Effector memory CD4-positive, alpha-beta T cell (primary cell): ENCODE results near the gene HS3ST4.

Experiments used
- DNase-seq, 3 donors: peaks; one replicate each; pipeline ENCODE4 v3.0.0-alpha.2; 2020
- H3K27ac ChIP-seq: 2 replicates; pipeline ENCODE4 v1.7.0; 2013; ENCODE audit warnings: mild to moderate bottlenecking, low read length, moderate library complexity; ENCODE audit not compliant: insufficient read depth, poor library complexity, severe bottlenecking
- H3K27me3 ChIP-seq: replicated peaks from 2 replicates; pipeline ENCODE4 v1.7.0; 2013; ENCODE audit warnings: mild to moderate bottlenecking, low read length; ENCODE audit not compliant: insufficient read depth, control insufficient read depth, poor library complexity, severe bottlenecking
- H3K36me3 ChIP-seq: 2 replicates; pipeline ENCODE4 v1.7.0; 2013; ENCODE audit warnings: mild to moderate bottlenecking, low read length, moderate library complexity; ENCODE audit not compliant: control insufficient read depth, insufficient read depth
- H3K4me1 ChIP-seq: 2 replicates; pipeline ENCODE4 v1.7.0; 2013; ENCODE audit warnings: low read length, mild to moderate bottlenecking; ENCODE audit not compliant: control insufficient read depth, insufficient read depth, poor library complexity, severe bottlenecking
- H3K4me3 ChIP-seq: 2 replicates; pipeline ENCODE4 v1.7.0; 2013; ENCODE audit warnings: low read length, low read depth, mild to moderate bottlenecking; ENCODE audit not compliant: insufficient read depth, poor library complexity, severe bottlenecking
- H3K9me3 ChIP-seq: 2 replicates; pipeline ENCODE4 v1.7.0; 2013; ENCODE audit warnings: mild to moderate bottlenecking, low read length, moderate library complexity; ENCODE audit not compliant: control insufficient read depth

Gene HS3ST4

GRCh38 chr16:26108836-26109505, 417.2 kb downstream of the HS3ST4 start:
- DNase-seq = no peak
- Histone ChIP-seq H3K27ac (no peak overlapping the region), H3K4me1 (no peaks in the 10 kb centered on the region), H3K4me3 (no peak overlapping the region), H3K36me3 (no peaks in the 10 kb centered on the region), H3K9me3 (no peaks in the 10 kb centered on the region), H3K27me3 (no peaks in the 10 kb centered on the region)

DNA sequence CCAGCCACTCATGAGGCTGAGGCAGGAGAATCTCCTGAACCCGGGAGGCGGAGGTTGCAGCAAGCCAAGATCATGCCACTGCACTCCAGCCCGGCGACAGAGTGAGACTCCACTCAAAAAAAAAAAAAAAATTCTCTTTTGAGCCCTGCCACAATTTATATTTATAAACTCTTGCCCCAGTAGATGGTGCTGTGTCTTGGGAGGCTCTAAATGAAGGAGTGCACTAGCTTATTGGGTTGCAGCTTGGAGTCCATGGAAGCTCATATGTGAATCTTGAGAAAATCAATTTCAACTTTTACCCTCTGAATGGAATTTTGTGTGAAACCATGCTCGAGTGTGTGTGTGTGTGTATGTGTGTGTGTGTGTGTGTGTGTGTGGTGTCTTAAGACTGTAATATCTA, 420.1 kb downstream of the HS3ST4 start:
- Histone ChIP-seq H3K9me3 (no peaks in the 10 kb centered on the region), H3K27me3 (no peaks in the 10 kb centered on the region), H3K4me3 (no peak overlapping the region), H3K36me3 (no peaks in the 10 kb centered on the region), H3K4me1 (no peaks in the 10 kb centered on the region), H3K27ac (no peak overlapping the region)
- DNase-seq = no peak

DNA sequence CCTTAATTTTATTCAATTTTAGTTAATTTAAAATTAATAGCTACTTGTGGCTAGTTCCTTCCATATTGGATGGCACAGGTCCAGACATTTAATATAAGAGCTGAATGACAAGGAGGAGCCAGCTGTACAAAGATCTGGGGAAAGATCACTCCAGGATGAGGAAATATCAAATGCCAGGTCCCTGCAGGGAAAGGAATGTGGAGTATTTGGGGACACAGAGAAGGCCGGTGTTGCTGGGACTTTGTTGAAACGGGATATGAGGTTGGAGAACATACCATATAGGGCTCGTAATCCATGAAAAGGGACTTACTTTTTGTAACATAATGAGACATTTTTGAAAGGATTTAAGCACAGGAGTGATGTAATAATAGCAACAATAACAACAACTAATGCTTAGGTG, 426.8 kb downstream of the HS3ST4 start:
- no peaks in the 10 kb centered on the region for H3K36me3 ChIP-seq
- H3K27ac ChIP-seq = no peak overlapping the region
- H3K4me1 ChIP-seq = no peaks in the 10 kb centered on the region
- DNase-seq = no peak
- no peaks in the 10 kb centered on the region for H3K9me3 ChIP-seq
- H3K4me3 ChIP-seq = no peak overlapping the region
- H3K27me3 ChIP-seq = no peaks in the 10 kb centered on the region

GRCh38 chr16:26120729-26121128, 429.0 kb downstream of the HS3ST4 start:
- H3K4me1 ChIP-seq = no peaks in the 10 kb centered on the region
- no peak overlapping the region for H3K4me3 ChIP-seq
- DNase-seq = no peak
- H3K36me3 ChIP-seq = no peaks in the 10 kb centered on the region
- H3K27ac ChIP-seq = no peak overlapping the region
- H3K27me3 ChIP-seq = no peaks in the 10 kb centered on the region
- H3K9me3 ChIP-seq = no peaks in the 10 kb centered on the region

DNA sequence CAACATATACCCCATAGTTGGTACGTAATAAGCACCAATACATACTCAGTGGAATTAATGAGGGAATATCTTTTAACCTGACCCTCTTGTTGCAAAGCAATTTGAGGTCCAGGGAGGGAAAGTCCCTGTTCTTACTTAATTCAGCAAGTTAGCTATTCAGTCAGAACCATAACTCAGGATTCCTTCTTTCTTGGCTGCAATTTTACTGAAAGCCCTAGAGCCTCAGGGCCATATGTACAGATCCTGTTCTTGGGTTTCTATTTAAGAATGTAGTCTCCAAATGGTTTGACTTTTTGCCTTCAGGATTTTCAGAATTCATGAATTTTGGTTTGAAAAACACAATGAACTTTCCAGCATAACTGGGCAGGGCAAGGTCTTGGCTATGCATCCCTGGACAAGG, 436.5 kb downstream of the HS3ST4 start:
- Histone ChIP-seq H3K4me3 (no peak overlapping the region), H3K9me3 (no peaks in the 10 kb centered on the region), H3K27me3 (no peaks in the 10 kb centered on the region), H3K36me3 (no peaks in the 10 kb centered on the region), H3K4me1 (no peaks in the 10 kb centered on the region), H3K27ac (no peak overlapping the region)
- DNase-seq = no peak

GRCh38 chr16:26129997-26130396, 438.2 kb downstream of the HS3ST4 start:
- DNase-seq = no peak
- Histone ChIP-seq H3K27ac (no peak overlapping the region), H3K27me3 (no peaks in the 10 kb centered on the region), H3K36me3 (no peaks in the 10 kb centered on the region), H3K4me1 (no peaks in the 10 kb centered on the region), H3K9me3 (no peaks in the 10 kb centered on the region), H3K4me3 (no peak overlapping the region)

- Histone ChIP-seq H3K9me3 (no peaks in the 10 kb centered on the region), H3K4me1 (no peaks in the 10 kb centered on the region), H3K36me3 (no peaks in the 10 kb centered on the region), H3K27me3 (no peaks in the 10 kb centered on the region), H3K27ac (no peak overlapping the region), H3K4me3 (no peak overlapping the region)
- DNase-seq = no peak
Measured at GRCh38 chr16:26133416-26134093, 441.8 kb downstream of the HS3ST4 start.

- no peaks in the 10 kb centered on the region for H3K9me3 ChIP-seq
Measured at GRCh38 chr16:26134588-26134987, 442.8 kb downstream of the HS3ST4 start.

GRCh38 chr16:26137956-26138355, 446.2 kb downstream of the HS3ST4 start:
- DNase-seq = no peak

More at GRCh38 chr16:26134588-26134987, 442.8 kb downstream of the HS3ST4 start:
- Histone ChIP-seq H3K4me3 (no peak overlapping the region), H3K36me3 (no peaks in the 10 kb centered on the region), H3K27ac (no peak overlapping the region), H3K27me3 (no peaks in the 10 kb centered on the region), H3K4me1 (no peaks in the 10 kb centered on the region)
- no peak for DNase-seq

GRCh38 chr16:26139091-26139490, 447.3 kb downstream of the HS3ST4 start:
- Histone ChIP-seq H3K4me3 (no peak overlapping the region), H3K4me1 (no peaks in the 10 kb centered on the region), H3K9me3 (no peaks in the 10 kb centered on the region), H3K27ac (no peak overlapping the region), H3K36me3 (no peaks in the 10 kb centered on the region), H3K27me3 (no peaks in the 10 kb centered on the region)
- no peak for DNase-seq

More at GRCh38 chr16:26137956-26138355, 446.2 kb downstream of the HS3ST4 start:
- Histone ChIP-seq H3K9me3 (no peaks in the 10 kb centered on the region), H3K4me1 (no peaks in the 10 kb centered on the region), H3K27me3 (no peaks in the 10 kb centered on the region), H3K4me3 (no peak overlapping the region), H3K36me3 (no peaks in the 10 kb centered on the region), H3K27ac (no peak overlapping the region)
